CD14-positive monocyte (primary cell): ENCODE measurements around the gene SLC38A3. TPM values are rescaled to one million over a fixed set of nuclear protein-coding genes. Genes with fewer than 3 reads are reported as not detected.
A peak's percentile ranks its signal among the peaks of the same experiment; 100 is the strongest.

Experiments used
- DNase-seq, 3 donors: peaks; one replicate each; pipeline ENCODE4 v3.0.0-alpha.2; 2011 to 2022
- H2AFZ ChIP-seq: 2 replicates; pipeline ENCODE4 v1.6.0; 2012; ENCODE audit warnings: mild to moderate bottlenecking, low read depth, low read length, inconsistent platforms; ENCODE audit not compliant: insufficient read depth, poor library complexity, severe bottlenecking
- H3K27ac ChIP-seq, 2 donors: 1 replicate in 1 of 2; 2 replicates in 1 of 2; pipeline ENCODE4 v1.5.1; 2012 to 2013; ENCODE audit warnings: low read length in 2 of 2, control low read depth in 1 of 2, inconsistent platforms in 1 of 2, low read depth in 1 of 2, mild to moderate bottlenecking in 1 of 2
- H3K27me3 ChIP-seq, 2 donors: one replicate each; pipeline versions ENCODE4 v1.6.0 to v1.6.1; 2011 to 2013; ENCODE audit warnings: low read length in 2 of 2; ENCODE audit not compliant: control insufficient read depth in 2 of 2, insufficient read depth in 2 of 2
- H3K36me3 ChIP-seq, 2 donors: replicated peaks in 1 of 2; 1 replicate in 1 of 2; 2 replicates in 1 of 2; pipeline versions ENCODE4 v1.5.1 to v1.6.1; 2012 to 2013; ENCODE audit warnings: low read length in 2 of 2, control low read depth in 1 of 2, inconsistent platforms in 1 of 2, mild to moderate bottlenecking in 1 of 2; ENCODE audit not compliant: insufficient read depth in 2 of 2, control insufficient read depth in 1 of 2
- H3K4me1 ChIP-seq, 2 donors: 1 replicate in 1 of 2; 2 replicates in 1 of 2; pipeline versions ENCODE4 v1.5.1 to v1.6.1; 2012 to 2013; ENCODE audit warnings: low read length in 2 of 2, control low read depth in 1 of 2, inconsistent platforms in 1 of 2, mild to moderate bottlenecking in 1 of 2, moderate library complexity in 1 of 2; ENCODE audit not compliant: insufficient read depth in 2 of 2, control insufficient read depth in 1 of 2
- H3K4me2 ChIP-seq: replicated peaks from 2 replicates; pipeline ENCODE3; 2012; ENCODE audit warnings: low read length, moderate library complexity, mild to moderate bottlenecking; ENCODE audit not compliant: poor library complexity, severe bottlenecking; ENCODE audit errors: extremely low read depth
- H3K4me3 ChIP-seq, 3 experiments: fragments of 200-600 bp in 1 of 3; sonication (generic) in 1 of 3; replicated peaks in 1 of 3; 1 replicate in 2 of 3; 2 replicates in 1 of 3; pipeline ENCODE4 v1.5.1; 2011 to 2013; ENCODE audit warnings: low read length in 3 of 3, mild to moderate bottlenecking in 3 of 3, control low read depth in 2 of 3, low read depth in 2 of 3, inconsistent platforms in 1 of 3, moderate library complexity in 1 of 3
- H3K79me2 ChIP-seq: 2 replicates; pipeline ENCODE4 v1.6.0; 2012; ENCODE audit warnings: mild to moderate bottlenecking, control low read depth, inconsistent platforms, low read length, moderate library complexity; ENCODE audit not compliant: insufficient read depth
- H3K9ac ChIP-seq: 2 replicates; pipeline ENCODE4 v1.6.0; 2017; ENCODE audit warnings: low read length, mild to moderate bottlenecking; ENCODE audit not compliant: insufficient read depth, poor library complexity, severe bottlenecking
- H3K9me3 ChIP-seq, 2 donors: replicated peaks in 1 of 2; 1 replicate in 1 of 2; 2 replicates in 1 of 2; pipeline versions ENCODE4 v1.5.1 to v1.6.1; 2012 to 2013; ENCODE audit warnings: low read length in 2 of 2, control low read depth in 1 of 2; ENCODE audit not compliant: control insufficient read depth in 1 of 2, insufficient read depth in 1 of 2
- H4K20me1 ChIP-seq: 2 replicates; pipeline ENCODE4 v1.6.0; 2012; ENCODE audit warnings: mild to moderate bottlenecking, low read length, control low read depth, moderate library complexity; ENCODE audit not compliant: insufficient read depth
- H3K27ac Mint-ChIP-seq, 7 donors: one replicate each; pipeline ENCODE4 v1.8.0; 2020; ENCODE audit warnings: mild to moderate bottlenecking in 7 of 7, mixed read lengths in 7 of 7, moderate library complexity in 6 of 7, inconsistent platforms in 2 of 7
- H3K27me3 Mint-ChIP-seq, 3 donors: one replicate each; pipeline ENCODE4 v1.8.0; 2021 to 2022; ENCODE audit warnings: low read depth in 3 of 3, mild to moderate bottlenecking in 3 of 3, mixed read lengths in 3 of 3, moderate library complexity in 3 of 3, inconsistent platforms in 1 of 3
- H3K36me3 Mint-ChIP-seq, 2 donors: one replicate each; pipeline ENCODE4 v1.8.0; 2020; ENCODE audit warnings: mixed read lengths in 2 of 2, inconsistent platforms in 1 of 2, mild to moderate bottlenecking in 1 of 2
- H3K4me1 Mint-ChIP-seq: one replicate; pipeline ENCODE4 v1.8.0; 2020; ENCODE audit warnings: mild to moderate bottlenecking, mixed read lengths
- H3K4me3 Mint-ChIP-seq, 2 donors: one replicate each; pipeline ENCODE4 v1.8.0; 2020; ENCODE audit warnings: mild to moderate bottlenecking in 2 of 2, mixed read lengths in 2 of 2, moderate library complexity in 1 of 2
- H3K9me3 Mint-ChIP-seq, 7 donors: one replicate each; pipeline ENCODE4 v1.8.0; 2020 to 2022; ENCODE audit warnings: mixed read lengths in 7 of 7, mild to moderate bottlenecking in 6 of 7, moderate library complexity in 6 of 7, inconsistent platforms in 2 of 7
- CTCF ChIP-seq: fragments of 200-600 bp; IDR thresholded peaks from one replicate; pipeline ENCODE4 v1.8.0; 2022; ENCODE audit warnings: antibody characterized with exemption, mild to moderate bottlenecking
- WGBS: methylation state at CpG from one replicate; pipeline ENCODE4 v1.1.5; 2013; ENCODE audit warnings: missing lambda C conversion rate; ENCODE audit not compliant: insufficient coverage; 5-methylcytosine and 5-hydroxymethylcytosine counted together
- intact Hi-C, 2 donors: fragments of 100-400 bp; cut with micrococcal nuclease; formaldehyde crosslinking; loops; one replicate each; pipeline versions ENCODE4 v1.15.0 to v1.15.1; 2023
- polyA plus RNA-seq, 3 donors: library from polyadenylated mRNA; depleted of rRNA in 1 of 3; unstranded in 2 of 3; stranded (reverse) in 1 of 3; fragments of 300-500 nt in 2 of 3; fragments of >200 nt in 1 of 3; fragmentation: Illumina TruSeq in 2 of 3; gene quantifications; 1 replicate in 2 of 3; 2 replicates in 1 of 3; pipeline ENCODE4 v1.2.3, GENCODE V29; 2012 to 2021

Gene SLC38A3
- polyA plus RNA-seq, 3 donors, result not detected

- Histone ChIP-seq H3K79me2 (no peaks in the 10 kb centered on the region), H3K4me2 (no peak overlapping the region), H3K9me3 (peaks cover 0 to 8% of the 10 kb centered on the region in 2 donors), H4K20me1 (no peaks in the 10 kb centered on the region), H3K36me3 (no peaks in the 10 kb centered on the region), H3K27ac (no peak overlapping the region), H3K9ac (no peak overlapping the region), H3K4me1 (peaks cover 20 to 32% of the 10 kb centered on the region in 2 donors), H3K27me3 (peaks cover 15 to 17% of the 10 kb centered on the region in 2 donors), H3K4me3 (no peak overlapping the region), H2AFZ (no peak overlapping the region)
- intact Hi-C loops, result loop anchor here in 1 of 2 donors (2.0 kb wide), 1 partner anchor 68 kb away; no protein-coding TSS in a partner anchor
- H3K27ac Mint-ChIP-seq, result peak overlapping the region in 1 of 7 donors; percentile 25
- H3K27me3 Mint-ChIP-seq, result peaks cover 17 to 21% (median 17%) of the 10 kb centered on the region in 3 donors
- peaks cover 21% of the 10 kb centered on the region for H3K4me1 Mint-ChIP-seq
- TF ChIP-seq CTCF, result no peak
- 50% methylated on average over 2 of the region's 5 CpGs for WGBS
- peaks cover 0 to 5% (median 2%) of the 10 kb centered on the region in 7 donors for H3K9me3 Mint-ChIP-seq
- no peaks in the 10 kb centered on the region for H3K36me3 Mint-ChIP-seq
- H3K4me3 Mint-ChIP-seq, result no peak overlapping the region
- peak; percentile 4 to 23 (median 11) for DNase-seq
Measured at GRCh38 chr3:50189274-50189673, 15.8 kb upstream of the SLC38A3 start.

- 96% methylated on average over 4 of the region's 7 CpGs for WGBS
- no peak overlapping the region for H3K4me2 ChIP-seq
- H3K4me1 ChIP-seq, result peaks cover 25 to 37% of the 10 kb centered on the region in 2 donors
- no peaks in the 10 kb centered on the region for H3K36me3 ChIP-seq
- intact Hi-C loops, result loop anchor here in 1 of 2 donors (2.0 kb wide), 1 partner anchor 69 kb away; no protein-coding TSS in a partner anchor
- H4K20me1 ChIP-seq, result no peaks in the 10 kb centered on the region
- no peak overlapping the region for H3K4me3 Mint-ChIP-seq
- H3K27ac Mint-ChIP-seq, result no peak overlapping the region
- no peak for TF ChIP-seq CTCF
- peaks cover 24 to 27% (median 24%) of the 10 kb centered on the region in 3 donors for H3K27me3 Mint-ChIP-seq
- no peak overlapping the region for H3K27ac ChIP-seq
- no peak overlapping the region for H3K4me3 ChIP-seq
- H3K9me3 Mint-ChIP-seq, result peaks cover 0 to 9% (median 3%) of the 10 kb centered on the region in 7 donors
- H2AFZ ChIP-seq, result no peak overlapping the region
- no peak for DNase-seq
- H3K36me3 Mint-ChIP-seq, result no peaks in the 10 kb centered on the region
- H3K9me3 ChIP-seq, result peaks cover 0 to 10% of the 10 kb centered on the region in 2 donors
- no peak overlapping the region for H3K9ac ChIP-seq
- peaks cover 15 to 24% of the 10 kb centered on the region in 2 donors for H3K27me3 ChIP-seq
- no peaks in the 10 kb centered on the region for H3K79me2 ChIP-seq
- H3K4me1 Mint-ChIP-seq, result peaks cover 27% of the 10 kb centered on the region
Measured at GRCh38 chr3:50189989-50190388, 15.1 kb upstream of the SLC38A3 start.
